Esophagus mucosa (tissue), 1 donor: ENCODE data around the gene SKAP1. TPM values are rescaled to one million over a fixed set of nuclear protein-coding genes. Genes with fewer than 3 reads are reported as not detected.
A peak's percentile ranks its signal among the peaks of the same experiment; 100 is the strongest.

ENCODE experiments used
- ATAC-seq: fragments of 200-7000 bp; cut with Tn5 transposase; one replicate; pipeline ENCODE4 v1.9.1; 2020
- total RNA-seq: library from RNA; stranded (reverse); gene quantifications from one replicate; pipeline ENCODE4 v1.2.4, GENCODE V29; 2023
- donor health status: DM: yes; HTN: yes; CAD: no.

SKAP1 gene
- total RNA-seq, 1 donor from 2014 or later: 0.68 TPM

DNA sequence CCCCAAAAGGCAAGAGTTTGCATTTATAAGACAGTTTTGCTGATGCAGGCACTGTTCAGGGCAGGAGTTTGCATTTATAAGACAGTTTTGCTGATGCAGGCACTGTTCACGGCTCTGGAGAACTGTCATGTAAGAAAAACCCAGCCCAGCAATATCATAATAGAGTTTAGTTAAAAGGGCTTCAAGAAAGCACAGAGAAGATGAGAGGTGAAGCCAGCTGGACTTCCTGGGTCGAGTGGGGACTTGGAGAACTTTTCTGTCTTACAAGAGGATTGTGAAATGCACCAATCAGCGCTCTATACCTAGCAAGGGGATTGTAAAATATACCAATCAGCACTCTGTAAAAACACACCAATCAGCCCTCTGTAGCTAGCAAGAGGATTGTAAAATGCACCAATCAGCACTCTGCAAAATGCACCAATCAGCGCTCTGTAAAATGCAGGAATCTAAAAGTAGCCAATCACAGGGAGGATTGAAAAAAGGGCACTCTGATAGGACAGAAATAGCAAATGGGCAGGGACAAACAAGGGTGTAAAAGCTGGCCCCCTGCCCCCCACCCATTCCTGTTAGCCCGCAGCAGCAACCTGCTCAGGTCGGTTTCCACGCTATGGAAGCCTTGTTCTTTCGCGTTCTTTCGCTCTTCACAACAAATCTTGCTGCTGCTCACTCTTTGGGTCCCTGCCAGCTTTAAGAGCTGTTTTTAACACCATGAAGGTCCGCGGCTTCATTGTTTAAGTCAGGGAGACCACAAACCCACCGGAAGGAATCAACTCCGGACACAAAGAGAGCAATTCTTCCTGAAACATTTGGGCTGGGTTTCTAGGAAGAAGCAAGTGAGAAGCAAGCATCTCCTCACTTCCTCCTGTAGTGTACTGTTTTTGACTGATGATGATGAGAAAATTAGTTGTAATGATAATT lies 327.0 kb downstream of the SKAP1 start:
- ATAC-seq: no peak

DNA sequence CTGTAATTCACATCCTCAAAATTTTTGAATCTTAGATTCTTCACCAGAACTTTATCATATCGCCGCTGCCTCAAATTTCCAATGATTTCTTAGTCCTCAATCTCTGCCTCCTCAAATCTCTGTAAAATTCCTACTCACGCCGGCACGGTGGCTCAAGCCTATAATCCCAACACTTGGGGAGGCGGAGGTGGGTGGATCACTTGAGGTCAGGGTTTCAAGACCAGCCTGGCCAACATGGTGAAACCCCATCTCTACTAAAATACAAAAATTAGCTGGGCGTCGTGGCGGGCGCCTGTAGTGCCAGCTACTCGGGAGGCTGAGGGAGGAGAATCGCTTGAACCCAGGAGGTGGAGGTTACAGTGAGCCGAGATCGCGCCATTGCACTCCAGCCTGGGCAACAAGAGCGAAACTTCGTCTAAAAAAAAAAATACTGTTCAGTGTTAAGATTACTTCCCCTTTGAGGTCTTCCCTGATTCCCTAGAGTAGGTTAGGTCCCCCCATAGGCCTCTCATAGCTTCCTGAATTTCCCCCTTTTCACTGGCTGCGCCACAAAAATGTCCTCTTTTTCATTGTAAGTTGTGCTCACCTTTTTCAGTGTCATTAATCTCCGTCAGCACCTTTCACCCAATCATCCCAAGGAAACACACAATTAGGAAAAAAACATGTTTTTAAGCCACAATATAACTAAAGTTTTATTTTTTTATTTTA lies 327.8 kb downstream of the SKAP1 start:
- no peak for ATAC-seq

DNA sequence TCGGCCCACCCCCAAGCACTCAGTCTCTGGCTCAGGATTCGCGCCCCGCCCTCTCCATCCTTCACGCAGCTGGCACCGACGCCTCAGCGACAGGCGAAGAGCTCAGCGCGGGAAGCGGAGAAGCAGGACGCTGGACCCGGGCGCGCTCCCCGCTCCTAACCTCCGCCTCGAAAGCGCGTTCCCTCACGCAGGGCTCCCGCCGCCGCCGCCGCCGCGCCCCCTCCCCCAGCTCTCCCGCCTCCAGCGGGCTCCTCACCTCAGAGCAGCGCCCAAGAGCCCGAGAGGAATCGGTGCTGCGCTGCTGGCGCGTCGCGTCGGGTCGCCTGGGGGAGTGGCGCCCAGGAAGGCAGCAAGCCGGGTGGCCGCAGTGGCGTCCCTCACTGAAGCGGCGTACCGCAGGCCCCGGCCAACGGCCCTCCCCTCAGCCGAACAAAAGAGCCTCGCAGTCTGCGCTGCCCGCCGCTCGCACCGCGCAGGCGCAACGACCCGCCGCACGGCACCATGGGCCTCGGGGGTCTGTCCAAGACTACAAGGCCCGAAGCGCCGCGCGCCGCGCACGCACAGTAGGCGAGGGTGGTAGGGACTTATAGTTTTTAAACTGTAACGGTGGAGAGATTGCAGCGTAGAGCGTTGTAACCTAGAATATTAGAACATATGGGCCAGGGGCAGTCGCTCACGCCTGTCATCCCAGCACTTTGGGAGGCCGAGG lies 328.8 kb downstream of the SKAP1 start, which contains the start of gene CBX1:
Gene CBX1 (minus strand): TSS at position 467 of the 709 bp plus-strand sequence. CDS start 24,474 bp downstream, outside the sequence.
- peak; percentile 96 for ATAC-seq

DNA sequence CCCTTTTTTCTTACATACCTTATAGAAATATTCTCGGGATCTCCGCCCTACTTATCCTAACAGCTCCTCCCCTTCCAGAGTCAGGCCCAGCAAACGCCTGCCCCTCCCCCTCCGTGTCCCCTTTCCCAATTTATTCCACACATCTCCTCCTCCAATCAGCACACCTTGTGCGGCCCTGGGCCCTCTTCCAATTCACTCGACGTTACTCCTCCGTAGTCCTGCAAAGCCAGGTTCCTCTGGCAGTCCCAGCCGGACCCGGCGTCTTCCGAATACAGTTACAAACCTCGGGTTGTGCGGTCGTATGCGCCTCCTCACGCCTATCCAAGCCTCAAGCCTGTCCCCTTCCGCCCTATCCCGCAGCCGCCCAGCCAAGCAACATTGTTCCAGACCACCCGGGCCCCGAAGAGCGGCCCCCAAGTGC lies 329.4 kb downstream of the SKAP1 start:
- peak; percentile 34 for ATAC-seq

GRCh38 chr17:48100160-48100559 lies 329.9 kb downstream of the SKAP1 start:
- ATAC-seq: no peak

- ATAC-seq: no peak
Measured at GRCh38 chr17:48095611-48096010, 334.4 kb downstream of the SKAP1 start.

DNA sequence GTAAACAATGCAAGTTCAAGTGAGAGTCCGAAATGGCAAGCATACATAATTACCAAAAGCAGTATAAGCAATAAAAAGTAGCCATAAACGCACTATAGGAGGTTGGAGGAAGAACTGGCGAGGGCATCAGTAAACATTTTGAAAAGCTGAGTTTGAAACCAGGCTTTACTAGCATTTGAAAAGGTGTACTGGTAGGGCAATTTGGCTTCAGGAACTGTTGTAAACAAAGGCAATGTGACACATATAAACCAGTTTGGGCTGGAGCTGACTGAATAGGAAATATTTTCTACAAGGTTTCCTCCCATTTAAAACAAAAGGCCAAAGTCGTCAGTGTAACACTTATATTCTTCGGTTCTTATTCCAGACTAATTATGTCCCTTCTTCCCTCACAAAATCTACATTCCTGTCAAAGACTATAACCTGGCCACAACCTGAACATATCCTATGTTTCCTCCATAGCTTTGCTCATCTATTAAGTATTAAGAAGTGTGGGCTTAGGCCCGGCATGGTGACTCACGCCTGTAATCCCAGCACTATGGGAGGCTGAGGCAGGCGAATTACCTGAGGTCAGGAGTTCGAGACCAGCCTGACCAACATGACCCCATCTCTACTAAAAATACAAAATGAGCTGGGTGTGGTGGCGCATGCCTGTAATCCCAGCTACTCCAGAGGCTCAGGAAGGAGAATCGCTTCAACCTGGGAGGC lies 336.5 kb downstream of the SKAP1 start:
- peak; percentile 75 for ATAC-seq

DNA sequence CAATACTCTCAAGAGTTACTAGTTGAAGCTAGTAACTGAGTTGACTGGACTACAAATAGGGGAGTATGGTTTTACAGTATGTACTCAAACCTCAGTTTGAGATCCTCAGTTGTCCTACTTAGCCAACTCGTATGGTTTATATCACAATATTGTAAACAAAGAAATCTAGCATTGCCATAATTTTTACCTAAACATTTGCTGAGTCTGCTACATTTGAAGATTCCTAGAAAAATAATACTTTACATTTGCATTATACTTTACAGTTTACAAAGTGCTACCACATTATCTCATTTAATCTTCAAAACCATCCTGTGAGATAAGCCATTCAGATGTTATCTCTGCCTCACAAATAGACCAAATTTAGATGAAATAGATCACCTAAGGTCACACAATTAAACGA lies 345.1 kb downstream of the SKAP1 start:
- no peak for ATAC-seq

Other genes with a start within 250 kb of the SKAP1 start
- 0.24 TPM for gene HOXB1, start 100.8 kb upstream of the SKAP1 start, total RNA-seq
- gene HOXB2, start 114.9 kb upstream of the SKAP1 start, total RNA-seq: 14.1 TPM
- gene HOXB4, start 148.1 kb upstream of the SKAP1 start, total RNA-seq: 2.4 TPM
- gene HOXB3, start 160.0 kb upstream of the SKAP1 start, total RNA-seq: 6.0 TPM
- gene HOXB5, start 163.6 kb upstream of the SKAP1 start, total RNA-seq: 0.16 TPM
- 0.28 TPM for gene HOXB6, start 174.8 kb upstream of the SKAP1 start, total RNA-seq
- gene HOXB7, start 180.8 kb upstream of the SKAP1 start, total RNA-seq: 2.1 TPM
- gene HOXB8, start 185.1 kb upstream of the SKAP1 start, total RNA-seq: not detected
- not detected for gene HOXB9, start 196.1 kb upstream of the SKAP1 start, total RNA-seq